ENCODE measurements around the gene CLIP3.

DNA sequence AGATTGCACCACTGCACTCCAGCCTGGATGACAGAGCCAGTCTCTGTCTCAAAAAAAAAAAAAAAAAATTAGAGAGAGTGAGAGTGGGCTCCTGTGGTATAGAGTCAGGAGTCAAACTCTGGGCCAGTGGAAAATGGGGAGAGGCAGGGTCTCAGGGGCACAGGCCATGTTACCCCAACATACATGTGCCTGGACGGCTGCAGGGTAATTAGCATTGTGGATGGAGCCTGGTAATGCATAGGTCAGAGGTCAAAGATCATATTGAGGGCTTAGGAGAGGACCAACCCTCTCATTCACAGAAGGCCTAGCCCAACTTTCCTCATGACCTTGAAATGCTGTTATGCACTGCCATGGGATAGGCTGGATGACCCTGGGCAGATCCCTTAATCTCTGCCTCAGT lies 7.1 kb downstream of the CLIP3 start:
- no peak for TF ChIP-seq POLR2A (IDR thresholded peaks at IDR 0.05)
- no peak for TF ChIP-seq POLR2AphosphoS5 (IDR thresholded peaks at IDR 0.05)

All from sigmoid colon (tissue), 4 donors.